Glutamatergic neuron (in vitro differentiated cells): ENCODE results near the gene ALG2. TPM values are rescaled to one million over a fixed set of nuclear protein-coding genes. Genes with fewer than 3 reads are reported as not detected.

ENCODE experiments used
- DNase-seq: peaks from one replicate; pipeline ENCODE4 v3.0.0; 2022
- H3K27ac Mint-ChIP-seq: one replicate; pipeline ENCODE4 v1.8.0; 2020; ENCODE audit warnings: mild to moderate bottlenecking, mixed read lengths, inconsistent platforms; ENCODE audit not compliant: unreplicated experiment
- H3K27me3 Mint-ChIP-seq: one replicate; pipeline ENCODE4 v1.8.0; 2020; ENCODE audit warnings: mild to moderate bottlenecking, moderate library complexity, mixed read lengths, inconsistent platforms; ENCODE audit not compliant: unreplicated experiment
- H3K36me3 Mint-ChIP-seq: one replicate; pipeline ENCODE4 v1.8.0; 2020; ENCODE audit warnings: mild to moderate bottlenecking, mixed read lengths, inconsistent platforms; ENCODE audit not compliant: unreplicated experiment
- H3K4me1 Mint-ChIP-seq: one replicate; pipeline ENCODE4 v1.8.0; 2020; ENCODE audit warnings: mild to moderate bottlenecking, low read depth, mixed read lengths, inconsistent platforms; ENCODE audit not compliant: unreplicated experiment
- H3K4me3 Mint-ChIP-seq: one replicate; pipeline ENCODE4 v1.8.0; 2020; ENCODE audit warnings: mild to moderate bottlenecking, mixed read lengths, inconsistent platforms; ENCODE audit not compliant: unreplicated experiment
- H3K9me3 Mint-ChIP-seq: one replicate; pipeline ENCODE4 v1.8.0; 2020; ENCODE audit warnings: mild to moderate bottlenecking, moderate library complexity, mixed read lengths, inconsistent platforms; ENCODE audit not compliant: unreplicated experiment
- CTCF ChIP-seq: fragments of 200-600 bp; sonication (generic); IDR thresholded peaks from one replicate; pipeline ENCODE4 v1.5.0; 2021; ENCODE audit not compliant: partially characterized antibody, unreplicated experiment
- total RNA-seq: library from RNA; stranded (reverse); fragmentation: NEBNext Ultra II Directional; extraction: Animal tissue kit (Norgen Biotek cat#: 25700); gene quantifications from one replicate; pipeline ENCODE4 v1.2.1, GENCODE V29; 2021; ENCODE audit not compliant: unreplicated experiment

The ALG2 gene
- total RNA-seq, 1 donor from 2014 or later, result 19.0 TPM

- no peak for TF ChIP-seq CTCF
- peaks cover 1% of the 10 kb centered on the region for H3K9me3 Mint-ChIP-seq
Observed at GRCh38 chr9:99193466-99193821, 28.3 kb downstream of the ALG2 start.

GRCh38 chr9:99192786-99193465 is 28.8 kb downstream of the ALG2 start:
- peaks cover 2% of the 10 kb centered on the region for H3K27me3 Mint-ChIP-seq
- peaks cover 1% of the 10 kb centered on the region for H3K9me3 Mint-ChIP-seq
- H3K27ac Mint-ChIP-seq, result no peak overlapping the region
- H3K4me3 Mint-ChIP-seq, result no peak overlapping the region
- H3K36me3 Mint-ChIP-seq, result peaks cover 13% of the 10 kb centered on the region
- TF ChIP-seq CTCF, result no peak
- H3K4me1 Mint-ChIP-seq, result no peaks in the 10 kb centered on the region
- DNase-seq, result no peak

More at GRCh38 chr9:99193466-99193821, 28.3 kb downstream of the ALG2 start:
- no peak overlapping the region for H3K4me3 Mint-ChIP-seq
- H3K27ac Mint-ChIP-seq, result no peak overlapping the region
- DNase-seq, result no peak
- peaks cover 2% of the 10 kb centered on the region for H3K27me3 Mint-ChIP-seq
- H3K36me3 Mint-ChIP-seq, result peaks cover 13% of the 10 kb centered on the region
- no peaks in the 10 kb centered on the region for H3K4me1 Mint-ChIP-seq

GRCh38 chr9:99190597-99191283 is 31.0 kb downstream of the ALG2 start:
- H3K4me3 Mint-ChIP-seq, result no peak overlapping the region
- H3K27ac Mint-ChIP-seq, result no peak overlapping the region
- H3K27me3 Mint-ChIP-seq, result peaks cover 4% of the 10 kb centered on the region
- DNase-seq, result no peak
- peaks cover 9% of the 10 kb centered on the region for H3K36me3 Mint-ChIP-seq
- peaks cover 7% of the 10 kb centered on the region for H3K4me1 Mint-ChIP-seq
- H3K9me3 Mint-ChIP-seq, result peaks cover 5% of the 10 kb centered on the region
- no peak for TF ChIP-seq CTCF

- peaks cover 8% of the 10 kb centered on the region for H3K9me3 Mint-ChIP-seq
- no peak for TF ChIP-seq CTCF
- H3K4me3 Mint-ChIP-seq, result no peak overlapping the region
- H3K27ac Mint-ChIP-seq, result no peak overlapping the region
- H3K27me3 Mint-ChIP-seq, result peaks cover 5% of the 10 kb centered on the region
- no peak for DNase-seq
- peaks cover 7% of the 10 kb centered on the region for H3K4me1 Mint-ChIP-seq
- peaks cover 9% of the 10 kb centered on the region for H3K36me3 Mint-ChIP-seq
Observed at GRCh38 chr9:99189887-99190596, 31.7 kb downstream of the ALG2 start.

GRCh38 chr9:99189186-99189585 is 32.6 kb downstream of the ALG2 start:
- no peak for TF ChIP-seq CTCF
- H3K27me3 Mint-ChIP-seq, result peaks cover 5% of the 10 kb centered on the region
- H3K4me1 Mint-ChIP-seq, result peaks cover 9% of the 10 kb centered on the region
- peaks cover 9% of the 10 kb centered on the region for H3K36me3 Mint-ChIP-seq
- H3K4me3 Mint-ChIP-seq, result no peak overlapping the region
- H3K9me3 Mint-ChIP-seq, result peaks cover 8% of the 10 kb centered on the region
- H3K27ac Mint-ChIP-seq, result no peak overlapping the region
- DNase-seq, result no peak
